GDM1 (cell line): Measurements from ENCODE around the gene ABCC5.
"Not testable (repeated sequence)": the region's sequence is repeated elsewhere in the genome, so short reads cannot be mapped to it uniquely, and the experiment has no call there.

Source experiments
- DNase-seq: peaks from one replicate; lab custom pipeline; 2025; lab: John Stamatoyannopoulos, UW

The ABCC5 gene

GRCh38 chr3:184016169-184016570, 1.5 kb downstream of the ABCC5 start:
- no peak for DNase-seq

GRCh38 chr3:184015381-184016019, 2.2 kb downstream of the ABCC5 start:
- no peak for DNase-seq

GRCh38 chr3:184011937-184012889, 5.5 kb downstream of the ABCC5 start:
- DNase-seq: no peak

GRCh38 chr3:184011230-184011876, 6.3 kb downstream of the ABCC5 start:
- DNase-seq: no peak

GRCh38 chr3:184008161-184008560, 9.5 kb downstream of the ABCC5 start:
- no peak for DNase-seq

- DNase-seq: not testable (repeated sequence)
These were observed 10.4 kb downstream of the ABCC5 start for GRCh38 chr3:184007143-184007813.

GRCh38 chr3:184005941-184006507, 11.7 kb downstream of the ABCC5 start:
- DNase-seq: peak; percentile 24

- no peak for DNase-seq
These were observed 13.2 kb downstream of the ABCC5 start for GRCh38 chr3:184004476-184004875.

GRCh38 chr3:184003187-184003967, 14.3 kb downstream of the ABCC5 start:
- no peak for DNase-seq

GRCh38 chr3:184002469-184002868, 15.2 kb downstream of the ABCC5 start:
- DNase-seq: no peak

- no peak for DNase-seq
These were observed 15.9 kb downstream of the ABCC5 start for GRCh38 chr3:184001761-184002160.

GRCh38 chr3:183991403-183991802, 26.3 kb downstream of the ABCC5 start:
- DNase-seq: no peak

- no peak for DNase-seq
These were observed 29.4 kb downstream of the ABCC5 start for GRCh38 chr3:183988216-183988790.

GRCh38 chr3:183987000-183987600, 30.6 kb downstream of the ABCC5 start:
- no peak for DNase-seq

- no peak for DNase-seq
These were observed 32.6 kb downstream of the ABCC5 start for GRCh38 chr3:183984749-183985729.

- no peak for DNase-seq
These were observed 33.5 kb downstream of the ABCC5 start for GRCh38 chr3:183984127-183984740.

- no peak for DNase-seq
These were observed 35.6 kb downstream of the ABCC5 start for GRCh38 chr3:183981990-183982644.

GRCh38 chr3:183980403-183980802, 37.3 kb downstream of the ABCC5 start:
- no peak for DNase-seq
